ENCODE results near the gene FNDC11. TPM values are rescaled to one million over a fixed set of nuclear protein-coding genes. Genes with fewer than 3 reads are reported as not detected.
"Not testable (repeated sequence)": the region's sequence is repeated elsewhere in the genome, so short reads cannot be mapped to it uniquely, and the experiment has no call there.

FNDC11 gene
- total RNA-seq, 1 experiment from 2014 or later = not detected

- DNase-seq = no peak
- Mint-ChIP-seq H3K27me3 (ENCODE audit: unreplicated experiment) (peaks cover 92% of the 10 kb centered on the region), H3K4me3 (ENCODE audit: low read depth, unreplicated experiment) (no peak overlapping the region), H3K4me1 (ENCODE audit: low read depth, unreplicated experiment) (no peaks in the 10 kb centered on the region), H3K9me3 (ENCODE audit: low read depth, unreplicated experiment) (peaks cover 6% of the 10 kb centered on the region), H3K27ac (ENCODE audit: unreplicated experiment) (no peak overlapping the region), H3K36me3 (ENCODE audit: insufficient read depth, unreplicated experiment) (no peaks in the 10 kb centered on the region)
- CTCF ChIA-PET = no interaction called here
- TF ChIP-seq CTCF (IDR thresholded peaks at IDR 0.05; ENCODE audit: unreplicated experiment) = no peak
- no TSS peak for BruUV-seq (replicated peaks)
- intact Hi-C loops (cut with micrococcal nuclease; ENCODE audit: unreplicated experiment) = no loop called here
Measured at GRCh38 chr20:63507083-63507743, 46.7 kb upstream of the FNDC11 start.

GRCh38 chr20:63508072-63508768 lies 45.7 kb upstream of the FNDC11 start:
- no TSS peak for BruUV-seq (replicated peaks)
- DNase-seq = no peak
- Mint-ChIP-seq H3K4me1 (ENCODE audit: low read depth, unreplicated experiment) (no peaks in the 10 kb centered on the region), H3K27me3 (ENCODE audit: unreplicated experiment) (peaks cover 99% of the 10 kb centered on the region), H3K9me3 (ENCODE audit: low read depth, unreplicated experiment) (peaks cover 6% of the 10 kb centered on the region), H3K36me3 (ENCODE audit: insufficient read depth, unreplicated experiment) (no peaks in the 10 kb centered on the region), H3K4me3 (ENCODE audit: low read depth, unreplicated experiment) (no peak overlapping the region), H3K27ac (ENCODE audit: unreplicated experiment) (no peak overlapping the region)
- intact Hi-C loops (cut with micrococcal nuclease; ENCODE audit: unreplicated experiment) = no loop called here
- CTCF ChIA-PET = interaction anchor here (0.6 to 0.7 kb wide), 3 partner anchors 15 to 1859 kb away, joined by 4 to 5 read pairs (median 5); no protein-coding TSS in a partner anchor
- no peak for TF ChIP-seq CTCF (IDR thresholded peaks at IDR 0.05; ENCODE audit: unreplicated experiment)

GRCh38 chr20:63509088-63509564 lies 44.8 kb upstream of the FNDC11 start:
- no peak for TF ChIP-seq CTCF (IDR thresholded peaks at IDR 0.05; ENCODE audit: unreplicated experiment)
- H3K4me3 Mint-ChIP-seq (ENCODE audit: low read depth, unreplicated experiment) = no peak overlapping the region
- no peaks in the 10 kb centered on the region for H3K36me3 Mint-ChIP-seq (ENCODE audit: insufficient read depth, unreplicated experiment)
- H3K27me3 Mint-ChIP-seq (ENCODE audit: unreplicated experiment) = peaks cover 94% of the 10 kb centered on the region
- CTCF ChIA-PET = interaction anchor here (0.7 kb wide), 1 partner anchor 1860 kb away, joined by 4 read pairs; no protein-coding TSS in a partner anchor
- H3K9me3 Mint-ChIP-seq (ENCODE audit: low read depth, unreplicated experiment) = peaks cover 6% of the 10 kb centered on the region
- no peak for DNase-seq
- no peaks in the 10 kb centered on the region for H3K4me1 Mint-ChIP-seq (ENCODE audit: low read depth, unreplicated experiment)
- H3K27ac Mint-ChIP-seq (ENCODE audit: unreplicated experiment) = no peak overlapping the region
- no TSS peak for BruUV-seq (replicated peaks)
- intact Hi-C loops (cut with micrococcal nuclease; ENCODE audit: unreplicated experiment) = no loop called here

- Mint-ChIP-seq H3K27me3 (ENCODE audit: unreplicated experiment) (peaks cover 53% of the 10 kb centered on the region), H3K4me1 (ENCODE audit: low read depth, unreplicated experiment) (no peaks in the 10 kb centered on the region), H3K9me3 (ENCODE audit: low read depth, unreplicated experiment) (peaks cover 2% of the 10 kb centered on the region), H3K27ac (ENCODE audit: unreplicated experiment) (no peak overlapping the region), H3K4me3 (ENCODE audit: low read depth, unreplicated experiment) (no peak overlapping the region), H3K36me3 (ENCODE audit: insufficient read depth, unreplicated experiment) (peaks cover 3% of the 10 kb centered on the region)
- no peak for DNase-seq
- intact Hi-C loops (cut with micrococcal nuclease; ENCODE audit: unreplicated experiment) = no loop called here
- CTCF ChIA-PET = no interaction called here
- BruUV-seq (replicated peaks) = no TSS peak
- no peak for TF ChIP-seq CTCF (IDR thresholded peaks at IDR 0.05; ENCODE audit: unreplicated experiment)
Measured at GRCh38 chr20:63513207-63513606, 40.8 kb upstream of the FNDC11 start.

DNA sequence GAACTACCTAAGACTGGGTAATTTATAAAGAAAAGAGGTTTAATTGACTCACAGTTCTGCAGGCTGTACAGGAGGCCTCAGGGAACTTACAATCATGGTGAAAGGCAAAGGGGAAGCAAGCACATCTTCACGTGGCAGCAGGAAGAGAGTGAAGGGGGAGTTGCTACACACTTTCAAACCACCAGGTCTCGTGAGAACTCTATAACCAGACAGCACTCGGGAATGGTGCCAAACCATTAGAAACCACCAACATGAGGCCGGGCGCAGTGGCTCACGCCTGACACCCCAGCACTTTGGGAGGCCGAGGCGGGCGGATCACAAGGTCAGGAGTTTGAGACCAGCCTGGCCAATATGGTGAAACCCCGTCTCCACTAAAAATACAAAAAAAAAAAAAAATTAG lies 39.4 kb upstream of the FNDC11 start:
- BruUV-seq (replicated peaks); H3K4me3 Mint-ChIP-seq (ENCODE audit: low read depth, unreplicated experiment); H3K4me1 Mint-ChIP-seq (ENCODE audit: low read depth, unreplicated experiment); H3K9me3 Mint-ChIP-seq (ENCODE audit: low read depth, unreplicated experiment); H3K27ac Mint-ChIP-seq (ENCODE audit: unreplicated experiment); intact Hi-C loops (cut with micrococcal nuclease; ENCODE audit: unreplicated experiment); DNase-seq: not testable (repeated sequence)
- H3K36me3 Mint-ChIP-seq (ENCODE audit: insufficient read depth, unreplicated experiment) = peaks cover 15% of the 10 kb centered on the region
- CTCF ChIA-PET = interaction anchor here (0.7 kb wide), 1 partner anchor 112 kb away, joined by 3 read pairs; no protein-coding TSS in a partner anchor
- peaks cover 40% of the 10 kb centered on the region for H3K27me3 Mint-ChIP-seq (ENCODE audit: unreplicated experiment)

Data from Calu3 (cell line).